Large intestine (tissue), 3 donors: ENCODE measurements around the gene CRIP2. TPM values are rescaled to one million over a fixed set of nuclear protein-coding genes. Genes with fewer than 3 reads are reported as not detected.

Source experiments
- DNase-seq, 2 donors: peaks; one replicate each; pipeline versions ENCODE4 v3.0.0 to v3.0.0-alpha.2; 2013
- H3K27ac ChIP-seq: one replicate; pipeline ENCODE4 v1.5.1; 2013; ENCODE audit warnings: low read length
- H3K27me3 ChIP-seq: 2 replicates; pipeline ENCODE4 v1.6.1; 2013; ENCODE audit warnings: low read length; ENCODE audit not compliant: control insufficient read depth, insufficient read depth
- H3K36me3 ChIP-seq: 2 replicates; pipeline ENCODE4 v1.6.1; 2013; ENCODE audit warnings: low read length; ENCODE audit not compliant: control insufficient read depth, insufficient read depth
- H3K4me1 ChIP-seq: one replicate; pipeline ENCODE4 v1.6.1; 2013; ENCODE audit warnings: low read length; ENCODE audit not compliant: control insufficient read depth, insufficient read depth
- H3K4me3 ChIP-seq: one replicate; pipeline ENCODE4 v1.5.1; 2013; ENCODE audit warnings: low read length
- H3K9me3 ChIP-seq: one replicate; pipeline ENCODE4 v1.6.1; 2013; ENCODE audit warnings: mild to moderate bottlenecking, low read depth, low read length, moderate library complexity; ENCODE audit not compliant: control insufficient read depth
- WGBS: methylation state at CpG from one replicate; pipeline ENCODE4 v1.1.5; 2013; ENCODE audit warnings: low lambda C conversion rate; ENCODE audit not compliant: insufficient coverage; 5-methylcytosine and 5-hydroxymethylcytosine counted together
- polyA plus RNA-seq: library from polyadenylated mRNA; unstranded; fragments of 120-200 nt; gene quantifications from one replicate; pipeline ENCODE4 v1.2.1, GENCODE V29; 2013

CRIP2 gene
- polyA plus RNA-seq, 1 donor, result 67.1 TPM

DNA sequence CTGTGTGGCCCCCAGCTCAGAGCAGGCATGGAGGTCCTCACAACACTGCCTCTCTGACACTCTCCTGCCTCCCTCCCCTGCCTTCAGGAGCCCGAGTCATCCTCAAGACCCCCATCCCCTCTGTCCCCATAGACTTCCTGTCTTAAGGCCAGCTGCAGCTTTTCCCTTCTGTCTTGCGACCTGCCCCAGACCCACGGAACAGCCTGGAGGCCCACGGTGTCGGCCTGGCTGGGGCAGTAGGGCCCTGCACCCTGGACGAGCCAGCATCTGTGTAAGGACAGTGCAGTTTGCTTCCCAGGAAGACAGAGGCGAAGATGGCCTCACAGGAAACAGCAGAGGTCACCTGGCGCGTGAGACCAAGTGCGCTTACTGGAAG lies 26.1 kb downstream of the CRIP2 start:
- H3K27me3 ChIP-seq, result no peaks in the 10 kb centered on the region
- no peak overlapping the region for H3K4me3 ChIP-seq
- H3K27ac ChIP-seq, result no peak overlapping the region
- 100% methylated on average over 3 of the region's 10 CpGs for WGBS
- H3K4me1 ChIP-seq, result no peaks in the 10 kb centered on the region
- H3K9me3 ChIP-seq, result no peaks in the 10 kb centered on the region
- no peaks in the 10 kb centered on the region for H3K36me3 ChIP-seq
- no peak for DNase-seq

DNA sequence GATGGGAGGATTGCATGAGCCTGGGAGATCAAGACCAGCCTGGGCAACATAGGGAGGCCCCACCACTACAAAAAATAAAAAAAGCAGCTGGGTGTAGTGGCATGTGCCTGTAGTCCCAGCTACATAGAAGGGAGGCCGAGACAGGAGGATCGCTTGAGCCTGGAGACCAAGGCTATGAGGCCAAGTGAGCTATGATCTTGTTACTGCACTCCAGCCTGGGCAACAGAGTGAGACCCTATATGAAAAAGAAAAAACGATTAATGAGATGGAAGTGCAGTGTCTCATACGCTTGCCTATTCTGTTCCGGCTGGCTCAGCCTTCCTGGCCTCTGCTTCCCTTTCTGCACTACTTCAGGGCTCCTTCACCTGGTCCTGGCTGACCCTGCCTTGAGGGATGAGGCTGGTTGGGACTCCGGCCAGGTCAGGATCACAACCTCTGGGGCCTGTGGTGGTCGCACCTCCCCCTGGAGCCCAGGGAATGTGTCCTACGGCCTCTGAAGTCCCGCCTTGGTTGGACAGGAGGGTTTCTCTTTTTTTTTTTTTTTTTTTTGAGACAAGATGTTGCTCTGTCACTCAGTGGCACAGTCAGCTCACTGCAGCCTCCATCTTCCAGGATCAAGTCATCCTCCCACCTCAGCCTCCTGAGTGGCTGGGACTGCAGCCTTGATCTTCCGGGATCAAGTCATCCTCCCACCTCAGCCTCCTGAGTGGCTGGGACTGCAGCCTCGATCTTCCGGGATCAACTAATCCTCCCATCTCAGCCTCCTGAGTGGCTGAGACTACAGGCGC lies 27.1 kb downstream of the CRIP2 start:
- Histone ChIP-seq H3K27me3 (no peaks in the 10 kb centered on the region), H3K4me3 (no peak overlapping the region), H3K4me1 (no peaks in the 10 kb centered on the region), H3K27ac (no peak overlapping the region), H3K9me3 (no peaks in the 10 kb centered on the region), H3K36me3 (no peaks in the 10 kb centered on the region)
- WGBS, result no CpG with 5 or more reads among the region's 13 CpGs
- DNase-seq, result no peak

DNA sequence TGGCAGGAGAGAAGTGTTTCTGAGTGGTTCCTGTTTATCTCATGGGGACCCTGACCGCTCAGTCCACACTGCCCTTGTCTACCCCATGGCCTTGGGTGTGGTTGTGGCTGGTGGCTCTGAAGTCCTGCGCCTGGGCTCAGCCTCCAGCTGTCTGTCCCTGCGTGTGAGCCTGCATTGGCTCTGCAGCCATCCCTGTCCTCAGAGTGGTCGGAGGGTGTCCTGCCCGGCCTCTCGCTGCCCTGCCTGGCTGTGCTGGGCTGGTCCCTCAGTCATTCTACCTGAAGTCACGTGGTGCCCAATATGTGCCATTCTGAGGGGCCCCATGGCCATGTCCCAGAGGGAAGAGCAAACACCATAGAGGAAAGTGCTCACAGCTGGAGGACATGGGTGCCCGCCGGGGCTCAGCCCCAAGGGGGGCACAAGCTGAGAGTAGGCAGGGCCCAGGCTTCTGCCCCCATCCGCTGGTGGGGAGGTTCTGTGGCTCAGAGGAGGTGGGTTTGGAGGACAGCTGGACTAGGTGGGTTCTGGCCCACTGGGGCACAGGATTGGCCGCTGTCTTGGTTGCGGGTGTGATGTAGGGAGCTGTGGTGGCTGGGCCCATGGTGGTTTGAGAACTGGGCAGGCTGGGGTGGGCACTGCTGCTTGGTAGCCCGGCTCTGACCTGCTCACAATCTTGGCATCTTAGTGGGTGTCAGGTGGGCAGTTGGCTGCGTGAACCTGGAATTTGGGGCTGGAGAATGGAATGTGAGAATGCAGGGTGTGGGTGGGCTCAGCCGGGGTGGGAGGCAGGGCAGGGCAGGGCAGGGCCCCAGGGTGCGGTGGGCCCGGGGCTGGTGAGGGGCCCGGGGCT lies 28.1 kb downstream of the CRIP2 start:
- no peaks in the 10 kb centered on the region for H3K36me3 ChIP-seq
- H3K4me3 ChIP-seq, result no peak overlapping the region
- H3K4me1 ChIP-seq, result no peaks in the 10 kb centered on the region
- no peaks in the 10 kb centered on the region for H3K9me3 ChIP-seq
- H3K27me3 ChIP-seq, result no peaks in the 10 kb centered on the region
- WGBS, result no CpG with 5 or more reads among the region's 18 CpGs
- DNase-seq, result no peak
- no peak overlapping the region for H3K27ac ChIP-seq

DNA sequence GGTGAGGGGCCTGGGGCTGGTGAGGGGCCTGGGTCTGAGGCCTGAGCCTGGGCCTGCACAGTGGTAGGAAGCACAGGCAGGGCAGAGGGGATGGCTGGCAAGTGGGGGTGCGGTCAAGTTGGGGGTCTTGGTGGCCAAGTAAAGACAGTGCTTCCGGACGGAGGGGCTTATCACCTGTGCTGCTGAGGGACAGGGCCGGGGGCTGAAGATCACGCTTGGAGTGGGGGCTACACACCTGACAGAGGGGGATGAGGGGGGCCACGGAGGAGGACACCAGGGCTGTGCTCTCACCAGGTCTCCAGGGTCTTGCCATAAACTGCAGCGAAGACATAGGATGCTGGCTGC lies 28.6 kb downstream of the CRIP2 start:
- Histone ChIP-seq H3K27ac (no peak overlapping the region), H3K36me3 (no peaks in the 10 kb centered on the region), H3K4me3 (no peak overlapping the region), H3K4me1 (no peaks in the 10 kb centered on the region), H3K27me3 (no peaks in the 10 kb centered on the region), H3K9me3 (no peaks in the 10 kb centered on the region)
- WGBS, result no CpG with 5 or more reads among the region's 7 CpGs
- DNase-seq, result no peak

DNA sequence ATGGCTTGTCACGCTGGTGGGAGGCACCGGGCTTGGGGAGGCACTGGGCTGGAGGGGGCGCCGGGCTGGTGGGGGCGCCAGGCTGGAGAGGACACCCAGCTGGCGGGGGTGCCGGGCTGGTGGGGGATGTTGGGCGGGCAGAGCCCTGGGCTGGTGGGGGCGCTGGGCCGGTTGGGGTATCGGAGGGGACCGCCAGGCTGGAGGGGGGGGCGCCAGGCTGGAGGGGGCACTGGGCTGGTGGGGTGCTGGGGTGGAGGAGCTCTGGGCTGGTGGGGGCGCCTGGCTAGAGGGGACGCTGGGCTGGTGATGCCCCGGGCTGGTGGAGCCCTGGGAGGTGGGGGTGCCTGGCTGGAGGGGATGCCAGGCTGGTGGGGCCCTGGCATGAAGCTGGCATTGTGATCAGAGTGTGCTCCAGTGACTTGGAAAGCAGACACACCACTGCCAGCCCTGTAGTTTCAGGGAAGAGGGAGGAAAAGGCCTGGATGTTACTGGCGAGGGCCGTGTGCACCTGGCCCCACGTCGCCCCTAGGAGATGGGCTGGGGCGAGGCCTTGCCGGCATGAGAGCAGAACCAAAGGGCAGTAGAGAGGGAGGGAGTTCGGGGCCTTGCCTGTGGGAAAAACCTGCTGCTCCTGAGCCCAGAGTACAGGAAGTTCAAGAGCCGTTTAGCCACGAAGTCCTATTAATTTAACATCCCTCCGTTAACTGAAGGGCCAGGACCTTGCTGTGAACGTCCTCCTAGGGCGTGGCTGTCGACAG lies 29.5 kb downstream of the CRIP2 start:
- no peak overlapping the region for H3K4me3 ChIP-seq
- no peaks in the 10 kb centered on the region for H3K36me3 ChIP-seq

DNA sequence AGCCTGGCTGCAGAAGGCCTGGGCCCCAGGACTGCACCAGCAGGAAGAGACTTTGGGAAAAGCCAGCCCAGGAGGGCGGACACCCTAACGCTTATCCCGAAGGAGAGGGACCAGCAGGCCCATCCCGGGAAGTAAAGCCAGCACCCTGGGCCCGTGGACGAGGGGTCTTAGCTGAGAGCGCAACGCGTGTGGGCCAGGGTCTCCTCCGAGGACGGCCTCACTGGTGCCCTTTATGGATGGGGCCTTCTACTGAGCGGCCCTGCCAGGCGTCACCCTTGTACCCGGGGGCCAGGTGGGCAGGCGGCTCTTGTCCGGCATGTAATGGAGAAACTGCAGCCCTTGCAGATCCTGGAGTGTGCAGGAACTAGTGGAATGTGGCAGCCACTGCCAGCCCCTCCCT lies 30.5 kb downstream of the CRIP2 start:
- no CpG with 5 or more reads among the region's 16 CpGs for WGBS
- no peaks in the 10 kb centered on the region for H3K4me1 ChIP-seq
- H3K4me3 ChIP-seq, result no peak overlapping the region
- H3K9me3 ChIP-seq, result no peaks in the 10 kb centered on the region
- H3K36me3 ChIP-seq, result no peaks in the 10 kb centered on the region
- DNase-seq, result no peak
- no peak overlapping the region for H3K27ac ChIP-seq
- H3K27me3 ChIP-seq, result no peaks in the 10 kb centered on the region

More for the DNA sequence above, 29.5 kb downstream of the CRIP2 start:
- WGBS, result no CpG with 5 or more reads among the region's 29 CpGs
- H3K27ac ChIP-seq, result no peak overlapping the region
- peak in 1 of 2 donors; percentile 53 for DNase-seq
- H3K4me1 ChIP-seq, result no peaks in the 10 kb centered on the region
- H3K9me3 ChIP-seq, result no peaks in the 10 kb centered on the region
- H3K27me3 ChIP-seq, result no peaks in the 10 kb centered on the region

DNA sequence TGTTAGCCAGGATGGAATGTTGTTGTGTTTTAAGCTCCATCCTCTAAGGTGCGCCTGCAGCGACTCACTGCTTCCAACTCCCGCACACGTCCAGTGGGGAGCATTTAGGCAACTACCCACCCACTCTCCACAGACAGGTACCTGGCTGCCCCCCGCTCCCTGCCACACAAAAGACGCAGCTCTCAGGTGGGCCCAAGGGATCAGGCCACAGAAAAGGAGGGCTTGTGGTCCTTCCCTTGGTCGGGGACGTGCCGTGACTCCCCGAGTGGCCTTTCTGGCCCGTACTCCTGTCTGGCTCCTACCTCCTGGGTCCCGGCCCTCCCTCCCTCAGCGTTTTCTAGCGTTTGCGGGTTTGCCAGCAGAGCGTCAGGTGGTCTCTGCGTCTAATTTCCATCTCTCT lies 32.6 kb downstream of the CRIP2 start:
- no peaks in the 10 kb centered on the region for H3K36me3 ChIP-seq
- no peaks in the 10 kb centered on the region for H3K4me1 ChIP-seq
- no peaks in the 10 kb centered on the region for H3K9me3 ChIP-seq
- H3K4me3 ChIP-seq, result no peak overlapping the region
- no peak overlapping the region for H3K27ac ChIP-seq
- peaks cover 6% of the 10 kb centered on the region for H3K27me3 ChIP-seq
- WGBS, result 70% methylated on average over 3 of the region's 17 CpGs
- no peak for DNase-seq

DNA sequence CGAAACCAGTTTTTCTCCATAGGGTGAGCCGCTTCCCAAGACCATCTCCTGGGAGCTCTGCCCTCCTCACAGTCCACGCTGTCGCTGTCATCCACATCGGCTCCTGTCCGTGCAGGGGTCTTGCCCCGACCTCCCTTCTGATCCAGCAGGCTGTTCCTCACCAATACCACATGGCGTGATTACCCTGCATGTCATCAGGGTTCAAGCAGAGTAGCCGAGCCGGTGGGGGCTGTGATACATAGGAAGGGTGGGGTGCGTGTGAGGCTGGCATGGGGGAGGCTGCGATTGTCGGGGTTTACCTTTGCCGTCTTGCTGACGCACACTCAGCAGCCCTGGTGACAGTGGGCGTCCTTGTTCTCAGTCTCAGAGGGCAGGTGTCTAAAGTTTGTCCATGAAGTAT lies 33.4 kb downstream of the CRIP2 start:
- peaks cover 6% of the 10 kb centered on the region for H3K27me3 ChIP-seq
- H3K9me3 ChIP-seq, result no peaks in the 10 kb centered on the region

DNA sequence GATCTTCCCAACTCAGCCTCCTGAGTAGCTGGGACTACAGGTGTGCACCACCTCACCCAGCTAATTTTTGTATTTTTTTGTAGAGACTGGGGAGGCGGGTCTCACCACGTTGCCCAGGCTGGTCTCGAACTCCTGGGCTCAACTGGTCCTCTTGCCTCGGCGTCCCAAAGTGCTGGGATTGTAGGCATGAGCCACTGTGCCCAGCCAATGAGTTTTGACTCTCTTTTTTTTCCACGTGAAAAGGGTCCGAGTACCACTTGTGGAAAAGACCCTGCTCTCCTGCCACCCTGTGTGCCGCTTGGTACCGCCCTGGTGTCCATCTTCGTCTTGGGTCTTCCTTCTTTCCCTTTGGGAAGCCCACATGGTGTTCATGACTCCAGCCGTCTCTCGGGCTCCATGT lies 34.0 kb downstream of the CRIP2 start:
- H3K27me3 ChIP-seq, result peaks cover 6% of the 10 kb centered on the region
- no peaks in the 10 kb centered on the region for H3K9me3 ChIP-seq
- no peaks in the 10 kb centered on the region for H3K4me1 ChIP-seq
- 100% methylated on average over 1 of the region's 12 CpGs for WGBS
- H3K27ac ChIP-seq, result no peak overlapping the region
- no peak for DNase-seq
- no peaks in the 10 kb centered on the region for H3K36me3 ChIP-seq
- H3K4me3 ChIP-seq, result no peak overlapping the region

More for the DNA sequence above, 33.4 kb downstream of the CRIP2 start:
- no peaks in the 10 kb centered on the region for H3K4me1 ChIP-seq
- WGBS, result no CpG with 5 or more reads among the region's 16 CpGs
- H3K4me3 ChIP-seq, result no peak overlapping the region
- DNase-seq, result no peak
- H3K36me3 ChIP-seq, result no peaks in the 10 kb centered on the region
- H3K27ac ChIP-seq, result no peak overlapping the region

DNA sequence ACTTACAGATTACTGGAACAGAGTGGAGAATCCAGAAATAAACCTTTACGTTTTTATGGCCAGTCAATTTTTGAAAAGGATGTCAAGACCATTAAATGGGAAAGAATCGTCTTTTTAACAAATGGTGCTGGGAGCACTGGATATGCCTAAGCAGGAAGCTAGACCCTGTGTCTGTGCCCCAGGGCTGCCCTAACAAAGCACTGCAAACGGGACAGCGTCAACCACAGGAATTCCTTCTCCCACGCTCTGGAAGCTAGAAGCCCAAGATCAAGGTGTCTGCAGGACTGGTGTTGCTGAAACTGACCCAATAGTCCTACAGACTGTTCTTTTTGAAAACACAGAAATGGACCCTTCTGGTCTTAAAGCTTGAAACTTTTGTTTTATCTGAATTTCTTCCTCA lies 42.5 kb downstream of the CRIP2 start:
- Histone ChIP-seq H3K36me3 (no peaks in the 10 kb centered on the region), H3K27ac (no peak overlapping the region), H3K27me3 (peaks cover 6% of the 10 kb centered on the region), H3K4me1 (no peaks in the 10 kb centered on the region), H3K9me3 (no peaks in the 10 kb centered on the region), H3K4me3 (no peak overlapping the region)
- DNase-seq, result no peak
- no CpG with 5 or more reads among the region's 5 CpGs for WGBS
